ENCODE measurements around the gene SUSD1.

Gene SUSD1

DNA sequence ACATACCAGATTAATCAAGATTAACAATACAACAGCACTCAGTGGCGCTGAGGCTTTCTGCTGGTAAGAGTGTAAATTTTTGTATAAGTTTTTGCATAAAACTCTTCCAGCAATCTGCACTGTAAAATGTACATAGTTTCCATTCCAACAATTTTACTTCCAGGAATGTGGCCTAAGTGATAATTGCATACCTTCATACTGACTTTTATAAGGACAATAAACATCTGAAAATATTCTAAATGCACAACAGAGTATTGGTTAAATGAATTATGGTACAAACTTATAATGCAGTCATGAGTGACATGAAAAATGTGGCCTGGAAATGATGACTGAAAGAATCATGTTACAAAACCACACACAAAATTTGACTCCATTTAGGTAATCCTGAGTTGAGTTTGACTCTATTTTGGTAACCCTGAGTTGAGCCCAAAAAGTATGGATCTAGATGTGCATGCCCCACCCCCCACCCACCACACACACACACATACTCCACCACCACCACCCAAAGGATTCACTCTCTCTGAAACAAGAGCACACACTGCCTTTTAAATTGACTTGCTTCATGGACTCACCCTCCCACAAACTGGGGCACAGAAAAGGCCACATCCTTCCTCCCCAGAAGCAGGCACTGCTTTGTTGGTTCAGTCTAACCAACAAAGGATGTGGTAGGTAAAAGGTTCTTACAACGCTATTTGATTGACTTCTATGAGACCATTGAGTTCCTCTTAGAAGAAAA is 137.6 kb downstream of the SUSD1 start:
- DNase-seq, result peak; percentile 90

DNA sequence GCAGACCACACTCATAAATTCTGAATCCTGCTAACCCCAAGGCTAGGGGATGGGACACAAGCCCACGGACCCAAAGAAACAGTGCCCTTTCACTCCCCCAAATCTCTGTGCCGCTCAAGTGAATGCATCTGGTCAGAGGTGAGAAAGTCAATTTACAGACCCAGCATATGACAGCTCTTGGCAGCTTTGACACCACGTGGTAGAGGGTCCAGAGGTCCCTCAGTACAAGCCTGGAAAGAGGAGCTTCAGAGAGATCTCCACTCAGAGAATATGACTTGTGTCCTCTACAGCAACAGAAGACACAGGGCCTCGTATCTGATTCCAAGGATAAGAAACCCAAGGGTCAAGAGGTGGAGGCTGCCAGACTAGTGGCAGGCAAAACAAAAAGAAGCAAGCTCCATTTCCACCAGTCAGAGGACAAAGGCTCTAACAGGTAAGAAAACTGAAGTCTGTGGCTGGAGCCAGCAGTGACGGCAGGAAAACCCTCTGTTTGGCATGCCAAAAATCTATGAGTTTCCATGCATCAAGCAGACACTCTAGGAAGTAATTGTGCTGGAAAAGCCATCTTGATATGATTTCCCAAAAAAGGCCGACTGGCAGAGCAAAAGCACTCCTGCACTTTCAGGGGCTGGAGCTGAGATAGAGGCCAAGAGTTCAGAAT is 139.8 kb downstream of the SUSD1 start:
- no peak for DNase-seq

DNA sequence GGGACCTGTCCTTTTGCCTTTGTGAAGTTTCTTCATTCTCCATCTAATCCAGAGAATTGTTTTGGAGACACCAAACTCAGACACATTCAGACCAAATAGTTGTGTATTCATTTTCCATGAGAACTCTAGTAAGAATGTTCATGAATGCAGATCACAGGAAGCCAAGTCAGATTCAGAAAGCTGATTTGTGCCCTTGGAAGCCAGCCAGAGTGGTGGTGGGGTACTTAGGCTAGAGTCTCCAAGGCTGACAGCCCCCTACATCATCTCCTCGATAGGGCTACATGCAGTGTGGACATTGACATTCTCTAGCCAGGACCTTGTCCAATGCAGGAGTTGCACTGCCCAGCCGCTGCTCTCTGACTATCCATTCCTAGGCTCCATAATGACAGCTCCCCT is 140.9 kb downstream of the SUSD1 start:
- DNase-seq, result no peak

DNA sequence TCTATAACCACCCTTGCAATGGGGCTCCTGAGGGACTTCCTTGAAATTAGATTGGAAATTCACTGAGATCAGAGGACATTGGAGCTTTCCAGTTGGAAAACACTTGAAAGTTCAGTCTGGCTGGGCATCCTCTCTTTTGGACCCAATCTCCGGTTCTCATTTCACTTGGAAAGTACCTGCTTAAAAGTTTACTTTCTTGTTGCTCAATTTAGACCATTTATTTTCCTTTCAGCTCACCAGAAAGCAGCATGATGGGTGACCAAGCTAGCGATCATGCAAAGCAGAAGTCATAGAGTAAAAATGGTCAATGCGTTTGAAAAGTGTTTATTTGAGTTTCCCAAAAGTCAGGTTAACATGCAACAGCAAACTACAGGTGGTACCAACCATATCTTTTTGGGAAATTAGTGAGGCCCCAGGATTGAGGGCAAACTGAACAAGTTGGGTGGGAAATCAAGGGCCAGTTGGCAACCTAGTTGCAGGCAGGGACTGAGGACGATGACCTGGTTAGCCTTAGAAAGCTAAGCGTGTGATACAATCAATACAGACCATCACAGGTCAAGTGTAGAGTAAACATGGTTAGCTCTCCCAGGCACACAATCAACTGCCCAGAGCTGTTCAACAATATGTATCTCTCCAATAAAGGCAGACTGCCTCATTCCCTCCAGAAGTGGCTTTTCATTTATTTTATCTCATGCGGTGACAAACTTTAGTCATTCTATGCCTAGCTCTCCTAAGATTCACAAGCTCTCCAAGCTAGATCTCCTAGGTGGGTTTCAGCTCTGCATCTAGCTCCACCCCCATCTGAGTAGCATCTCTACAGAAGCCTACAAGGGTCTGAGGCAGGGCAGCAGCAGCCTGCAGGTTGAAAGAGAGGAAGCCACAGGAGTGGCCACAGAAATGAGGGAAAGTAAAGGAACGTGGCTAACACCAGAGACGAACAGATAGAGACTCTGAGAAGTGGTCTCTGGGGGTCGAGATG is 141.6 kb downstream of the SUSD1 start:
- no peak for DNase-seq

DNA sequence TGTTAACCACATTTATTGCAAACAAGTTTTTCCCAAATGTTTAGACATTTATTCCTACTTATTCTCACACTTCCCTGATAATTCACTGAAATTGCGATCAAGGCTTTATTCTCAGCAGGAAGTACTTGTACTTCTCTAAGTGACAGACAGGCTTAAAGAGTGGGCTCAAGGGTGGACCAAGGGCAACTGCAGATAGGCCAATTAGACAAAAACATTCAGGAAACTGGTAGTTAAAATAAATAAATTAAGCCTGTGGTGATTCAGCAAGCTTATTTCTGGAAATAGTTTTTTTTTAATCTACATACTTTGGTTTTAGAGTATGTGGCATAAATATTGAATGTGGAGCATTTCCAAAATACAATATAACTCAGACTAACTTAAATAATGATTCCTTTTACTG is 142.4 kb downstream of the SUSD1 start:
- DNase-seq, result no peak

DNA sequence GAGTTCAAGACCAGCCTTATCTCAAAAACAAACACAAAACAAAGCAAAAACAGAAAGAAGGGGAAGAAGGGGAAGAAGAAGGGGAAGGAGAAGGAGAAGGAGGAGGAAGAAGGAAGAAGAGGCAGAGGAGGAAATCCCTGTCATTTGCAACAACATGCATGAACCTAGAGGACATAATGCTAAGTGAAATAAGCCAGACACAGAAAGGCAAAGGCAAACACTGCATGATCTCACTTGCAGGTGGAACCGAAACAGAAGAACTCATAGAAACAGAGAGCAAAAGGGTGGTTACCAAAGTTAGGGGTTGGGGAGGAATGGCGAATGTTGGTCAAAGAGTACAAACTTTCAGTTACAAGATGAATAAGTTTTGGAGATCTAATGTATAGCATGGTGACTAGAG is 143.1 kb downstream of the SUSD1 start:
- peak; percentile 72 for DNase-seq

DNA sequence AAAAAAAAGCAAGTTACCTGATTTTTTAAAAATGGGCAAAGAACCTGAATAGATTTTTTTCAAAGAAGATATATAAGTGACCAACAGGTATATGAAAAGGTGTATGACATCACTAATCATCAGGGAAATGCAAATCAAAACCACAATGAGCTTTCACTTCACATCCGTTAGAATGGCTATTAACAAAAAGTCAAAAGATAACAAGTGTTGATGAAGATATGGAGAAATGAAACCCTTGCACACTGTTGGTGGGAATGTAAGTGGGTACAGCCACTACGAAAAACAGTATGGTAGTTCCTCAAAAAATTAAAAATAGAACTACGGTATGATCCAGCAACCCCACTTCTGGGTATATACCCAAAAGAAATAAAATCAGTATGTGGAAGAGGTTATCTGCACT is 143.7 kb downstream of the SUSD1 start:
- no peak for DNase-seq

DNA sequence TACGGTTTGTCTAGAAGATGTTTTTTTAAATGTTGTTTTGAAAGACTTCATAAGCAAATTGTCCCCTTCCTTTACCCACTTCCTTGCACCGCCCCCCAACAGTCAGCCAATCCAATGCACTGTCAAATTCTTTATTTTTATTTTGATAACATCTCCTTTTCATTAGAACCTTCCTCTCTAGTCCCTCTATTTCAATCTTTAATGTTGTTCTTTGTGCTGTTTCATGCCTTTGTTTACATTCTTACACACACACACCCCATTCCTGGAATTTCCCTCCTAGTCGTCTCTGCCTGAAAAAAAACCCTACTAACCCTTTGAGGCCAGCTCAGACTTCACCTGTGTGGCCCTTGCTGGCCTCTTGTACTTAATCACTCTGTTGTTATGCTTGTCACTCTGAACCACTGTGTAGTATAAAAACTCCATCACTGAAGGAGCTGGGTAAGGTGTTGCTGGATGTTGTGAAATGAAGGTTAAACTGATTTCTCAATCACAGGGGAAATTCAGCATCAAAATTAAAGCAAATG is 145.1 kb downstream of the SUSD1 start:
- DNase-seq, result no peak

DNA sequence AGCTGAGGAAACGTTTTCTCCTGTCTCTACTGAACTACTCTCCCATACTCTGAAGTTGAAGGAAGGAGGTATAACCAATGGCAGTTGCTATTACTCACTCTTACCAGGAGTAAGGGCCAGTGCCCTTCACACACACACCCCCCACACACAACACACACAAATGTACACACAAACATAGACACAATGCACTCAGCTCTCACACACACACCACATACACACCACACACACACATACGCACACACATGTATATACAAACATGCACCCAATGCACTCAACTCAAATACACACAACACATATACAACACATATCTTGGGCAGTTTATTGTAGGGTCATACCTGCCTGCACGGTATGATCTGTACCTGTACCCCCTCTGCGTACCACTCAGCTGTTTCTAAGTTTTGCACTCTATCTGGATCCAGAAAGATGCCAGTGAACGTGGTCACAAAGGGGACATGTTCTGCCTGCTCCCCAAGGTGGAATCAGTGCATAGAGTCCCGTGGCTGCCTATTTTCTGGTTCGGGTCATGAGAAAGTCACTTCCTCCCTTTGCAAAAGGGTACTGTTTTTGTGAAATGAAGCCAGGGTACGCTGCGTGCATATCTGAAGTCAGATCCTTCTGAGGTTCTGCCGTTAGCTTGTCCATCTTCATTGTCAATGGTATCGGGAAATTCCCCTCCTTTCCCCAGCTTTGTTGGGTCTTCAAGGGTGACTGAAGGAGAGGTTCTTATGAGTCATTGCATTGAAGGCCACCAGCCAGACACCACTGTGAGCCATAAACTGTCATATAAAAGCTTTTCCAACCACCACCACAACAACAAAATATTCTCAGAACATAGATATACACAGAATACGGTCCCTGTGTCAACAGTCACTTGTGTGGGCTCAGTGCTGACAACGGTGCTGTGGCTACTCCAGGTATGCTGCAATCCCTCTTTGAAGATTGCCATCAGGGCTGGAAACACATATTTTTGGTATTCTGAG is 146.6 kb downstream of the SUSD1 start:
- peak; percentile 86 for DNase-seq

DNA sequence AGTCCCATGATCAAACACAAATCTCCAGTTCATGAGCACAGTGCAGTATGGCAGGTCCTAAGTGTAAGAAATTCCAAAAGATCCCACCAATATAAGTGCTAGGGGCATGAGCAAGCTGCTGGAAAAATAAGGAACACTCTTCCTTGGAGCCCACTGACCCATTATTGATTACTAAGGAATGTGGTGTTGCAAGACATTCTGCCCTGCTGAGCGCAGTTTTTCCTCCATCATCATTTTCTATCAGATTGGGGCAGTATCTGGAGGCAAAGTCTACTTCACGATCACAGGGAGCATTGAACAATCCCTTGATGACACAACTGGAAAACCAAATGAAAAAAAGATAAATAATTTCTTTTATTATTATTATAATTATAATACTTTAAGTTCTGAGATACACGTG is 149.2 kb downstream of the SUSD1 start:
- no peak for DNase-seq

DNA sequence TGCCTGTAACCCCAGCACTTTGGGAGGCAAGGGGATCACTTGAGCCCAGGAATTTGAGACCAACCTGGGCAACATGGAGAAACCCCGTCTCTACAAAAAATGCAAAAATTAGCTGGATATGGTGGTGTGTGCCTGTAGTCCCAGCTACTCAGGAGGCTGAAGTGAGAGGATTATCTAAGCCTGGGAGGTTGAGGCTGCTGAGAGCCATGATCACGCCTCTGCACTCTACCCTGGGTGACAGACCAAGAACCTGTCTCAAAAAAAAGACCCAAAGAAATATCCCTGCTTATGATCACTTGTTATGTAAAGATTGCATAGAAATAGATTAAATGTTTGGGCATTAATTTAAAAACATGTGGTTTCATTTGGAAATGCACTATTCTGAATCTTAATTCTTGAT is 153.4 kb downstream of the SUSD1 start:
- DNase-seq, result no peak

DNA sequence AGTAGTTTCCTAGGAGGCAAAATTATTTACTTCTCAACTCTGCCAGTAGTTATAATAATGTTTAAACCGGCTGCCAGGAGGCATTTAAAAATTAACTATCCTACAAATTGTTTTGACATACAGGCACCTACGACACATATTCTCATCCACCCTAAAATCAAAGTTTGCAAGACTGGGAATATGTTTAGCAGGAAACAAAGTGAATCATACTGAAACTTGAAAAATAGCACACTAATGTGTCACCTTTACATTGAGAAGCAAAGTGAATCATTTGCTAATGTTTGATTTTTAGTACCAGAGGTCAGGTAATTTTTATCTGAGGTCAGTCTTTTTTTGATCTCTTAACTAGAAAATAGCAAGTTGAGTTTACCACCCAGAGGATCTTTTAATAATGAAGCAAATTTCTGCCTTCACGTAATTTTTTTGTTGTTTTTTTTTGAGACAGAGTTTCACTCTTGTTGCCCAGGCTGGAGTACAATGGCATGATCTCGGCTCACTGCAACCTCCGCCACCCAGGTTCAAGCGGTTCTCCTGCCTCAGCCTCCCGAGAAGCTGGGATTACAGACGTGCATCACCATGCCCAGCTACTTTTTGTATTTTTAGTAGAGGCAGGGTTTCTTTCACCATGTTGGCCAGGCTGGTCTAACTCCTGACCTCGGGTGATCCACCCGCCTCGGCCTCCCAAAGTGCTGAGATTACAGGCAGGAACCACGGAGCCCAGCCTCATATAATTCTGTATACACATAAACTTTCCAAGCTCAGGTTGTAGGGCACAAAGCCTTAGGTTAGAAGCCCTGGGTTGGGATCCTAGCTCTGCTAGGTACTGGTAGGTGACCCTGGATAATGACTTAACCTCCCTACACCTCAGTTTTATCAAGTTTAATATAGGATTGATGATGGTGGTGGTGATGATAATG is 154.2 kb downstream of the SUSD1 start:
- peak; percentile 45 for DNase-seq

DNA sequence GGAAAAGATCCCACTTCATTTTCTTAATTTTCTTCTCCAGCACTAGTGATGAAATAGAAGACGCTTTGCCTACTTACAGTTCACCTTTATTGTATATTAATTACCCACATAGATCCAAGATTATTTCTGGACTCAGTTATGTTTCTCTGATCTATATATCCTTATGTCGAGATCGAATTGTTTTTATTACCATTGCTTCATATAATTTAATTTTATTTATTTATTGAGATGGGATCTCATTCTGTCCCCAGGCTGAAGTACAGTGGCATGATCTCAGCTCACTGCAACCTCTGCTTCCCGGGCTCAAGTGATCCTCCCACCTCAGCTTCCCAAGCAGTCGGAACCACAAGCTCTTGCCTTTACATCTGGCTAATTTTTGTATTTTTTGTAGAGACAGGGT is 157.2 kb downstream of the SUSD1 start:
- DNase-seq, result no peak

DNA sequence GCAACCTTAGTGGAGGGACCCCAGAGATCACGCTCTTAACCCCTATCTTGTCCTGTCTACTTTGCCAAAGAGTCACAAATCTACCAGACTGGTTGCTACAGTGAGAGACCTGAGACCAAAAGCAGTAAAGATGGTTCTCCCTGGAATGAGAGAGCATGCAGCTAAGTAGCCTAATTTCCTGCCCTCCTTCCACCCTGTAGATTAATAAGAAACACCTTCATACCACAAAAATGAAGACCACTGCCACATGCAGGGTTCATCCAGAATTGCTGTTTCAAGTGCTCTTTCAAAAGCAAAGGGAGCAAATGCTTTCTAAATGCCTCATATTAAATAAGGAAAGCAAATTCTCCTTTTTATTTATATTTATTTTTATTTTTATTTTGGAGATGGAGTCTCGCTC is 159.4 kb downstream of the SUSD1 start:
- DNase-seq, result no peak

DNA sequence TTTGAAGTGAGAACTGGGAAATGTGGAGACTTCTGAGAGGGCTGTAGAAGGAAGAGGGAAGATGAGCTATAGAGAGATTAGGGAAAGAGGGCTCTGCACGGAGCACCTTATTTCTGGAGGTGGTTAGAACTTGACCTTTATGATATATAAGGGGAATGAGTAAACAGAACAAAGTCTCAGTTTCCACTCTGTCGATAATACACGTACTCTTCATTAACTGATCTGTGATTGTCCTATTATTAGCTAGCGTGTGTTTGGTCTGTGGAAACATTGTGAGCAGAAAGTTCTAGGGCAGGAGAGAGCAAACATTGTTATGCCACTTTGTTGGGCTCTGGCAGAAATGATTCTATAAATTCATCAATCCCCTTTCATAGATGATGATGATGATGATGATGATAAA is 159.9 kb downstream of the SUSD1 start:
- no peak for DNase-seq

DNA sequence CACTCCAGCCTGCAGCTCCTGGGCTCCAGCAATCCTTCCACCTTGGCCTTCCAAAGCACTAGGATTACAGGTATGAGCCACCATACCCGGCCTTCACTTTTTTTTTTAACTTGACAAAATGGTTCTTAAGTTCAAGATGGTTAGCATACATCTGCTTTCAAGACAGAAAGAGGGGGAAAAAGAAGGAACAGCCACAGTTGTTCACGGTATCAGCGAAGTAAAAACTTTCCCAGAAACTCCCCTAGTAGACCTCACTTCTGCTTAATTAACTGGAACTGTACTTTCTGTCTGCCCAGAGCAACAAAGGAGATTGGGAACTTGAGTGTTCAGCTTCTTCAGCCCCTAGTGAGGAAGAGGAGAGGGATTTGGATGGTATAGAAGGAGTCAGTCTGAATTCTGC is 161.8 kb downstream of the SUSD1 start:
- DNase-seq, result no peak

DNA sequence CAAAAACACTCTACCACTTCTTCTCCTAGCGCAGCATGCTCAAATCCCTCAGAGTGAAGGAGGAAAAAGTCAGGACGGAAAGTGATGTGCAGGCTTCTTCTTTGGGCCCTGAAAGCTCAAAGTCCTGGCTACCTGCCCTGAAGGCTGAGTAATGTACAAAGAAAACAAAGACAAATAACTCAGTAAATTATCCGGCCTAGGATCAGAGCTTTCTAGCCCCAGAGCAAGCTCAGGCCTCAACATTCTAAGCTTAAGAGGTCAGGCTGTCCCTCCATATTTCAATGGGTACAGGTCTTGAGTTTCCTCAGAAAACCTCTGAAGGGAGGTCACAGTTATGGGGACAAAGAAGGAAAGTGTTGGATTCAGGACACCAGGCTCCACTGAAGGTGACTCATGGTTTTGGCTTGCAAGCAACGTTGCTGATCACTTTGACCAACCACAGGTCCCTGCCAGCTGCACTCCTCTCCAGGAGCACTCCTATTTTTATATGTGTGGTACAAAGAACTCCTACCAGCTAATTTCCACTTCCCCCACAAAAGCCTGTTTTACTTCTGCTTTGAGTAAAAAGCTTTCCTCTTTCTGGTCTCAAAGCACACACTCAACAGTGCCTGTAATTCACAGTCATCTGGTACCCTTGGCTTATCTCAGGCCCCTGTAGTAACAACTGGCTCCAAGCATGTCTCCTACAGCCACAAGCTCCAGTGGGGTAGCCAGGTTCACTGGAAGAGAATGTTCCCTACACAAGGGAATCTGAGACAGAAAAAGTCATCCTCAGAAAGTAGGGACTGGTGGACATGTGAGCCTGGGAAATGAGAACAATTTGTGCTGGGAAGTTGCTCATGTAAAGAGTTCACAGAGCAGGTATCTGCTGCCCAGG is 162.8 kb downstream of the SUSD1 start:
- DNase-seq, result peak; percentile 83

DNA sequence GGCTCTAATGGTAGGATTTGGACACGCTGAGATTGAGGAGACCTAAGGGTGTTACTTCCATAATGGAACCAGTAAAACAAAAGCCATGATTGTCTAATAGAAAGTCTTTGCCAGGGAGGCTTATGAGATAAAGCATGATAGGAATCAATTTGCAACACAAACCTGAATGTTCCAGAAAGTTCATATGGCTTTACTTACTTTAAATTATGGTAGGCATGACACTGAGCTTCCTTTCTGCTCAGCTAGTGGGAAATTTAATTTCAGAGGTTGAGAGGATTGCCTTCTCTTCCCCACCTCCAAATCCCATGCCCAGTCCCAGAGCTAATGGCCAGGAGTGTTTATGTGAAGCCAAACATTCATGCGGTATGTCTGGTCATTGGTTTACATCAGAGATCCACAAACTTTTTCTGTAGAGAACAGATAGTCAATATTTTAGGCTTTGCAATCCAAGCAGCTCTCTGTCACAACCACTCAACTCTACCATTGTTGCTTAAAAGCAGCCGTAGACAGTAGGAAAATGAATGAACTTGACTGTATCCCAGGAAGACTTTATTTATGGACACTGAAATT is 164.0 kb downstream of the SUSD1 start:
- DNase-seq, result no peak

DNA sequence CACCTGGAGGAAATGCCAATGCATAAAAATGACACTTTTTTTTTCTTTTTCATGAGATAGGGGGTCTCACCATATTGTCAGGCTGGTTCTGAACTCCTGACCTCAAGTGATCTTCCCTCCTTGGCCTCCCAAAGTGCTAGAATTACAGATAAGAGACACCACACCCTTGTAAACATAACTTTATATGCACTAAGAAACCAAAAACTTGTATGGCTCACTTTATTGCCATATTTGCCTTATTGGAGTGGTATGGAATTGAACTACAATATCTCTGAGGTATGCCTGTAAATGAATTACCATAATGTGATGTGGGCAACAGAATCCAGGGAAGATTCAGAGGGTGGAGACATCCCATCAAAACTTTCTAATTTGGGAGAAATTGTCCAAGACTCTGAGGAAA is 164.6 kb downstream of the SUSD1 start:
- DNase-seq, result no peak

DNA sequence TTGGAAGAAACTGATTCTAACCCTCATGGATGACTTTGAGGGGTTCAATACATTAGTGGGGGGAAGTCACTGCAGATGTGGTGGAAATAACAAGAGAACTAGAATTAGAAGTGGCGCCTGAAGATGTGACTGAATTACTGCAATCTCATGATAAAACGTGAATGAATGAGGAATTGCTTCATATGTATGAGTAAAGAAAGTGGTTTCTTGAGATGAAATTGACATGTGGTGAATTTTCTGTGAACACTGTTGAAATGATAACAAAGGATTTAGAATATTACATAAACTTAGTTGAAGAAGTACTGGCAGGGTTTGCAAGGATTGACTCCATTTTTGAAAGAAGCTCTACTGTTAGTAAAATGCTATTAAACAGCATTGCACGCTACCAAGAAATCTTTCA is 165.4 kb downstream of the SUSD1 start:
- DNase-seq, result no peak
